OCI-LY7 (cell line): ENCODE results near the gene WEE2.

ENCODE experiments used
- EZH2phosphoT487 ChIP-seq: fragments of 200-600 bp; sonication (generic); IDR thresholded peaks from 2 replicates; pipeline ENCODE4 v1.6.1; 2018; ENCODE audit warnings: low read depth, borderline replicate concordance, mild to moderate bottlenecking, mixed run types, antibody characterized with exemption, low read length, moderate library complexity, mixed read lengths
- TF ChIP-seq, protein P1 (sequence below): fragments of 200-600 bp; sonication (generic); conservative IDR thresholded peaks from 2 replicates; pipeline ENCODE4 v1.5.1; 2014; ENCODE audit warnings: mild to moderate bottlenecking, antibody characterized with exemption, low read length, moderate library complexity, mixed read lengths

DNA sequence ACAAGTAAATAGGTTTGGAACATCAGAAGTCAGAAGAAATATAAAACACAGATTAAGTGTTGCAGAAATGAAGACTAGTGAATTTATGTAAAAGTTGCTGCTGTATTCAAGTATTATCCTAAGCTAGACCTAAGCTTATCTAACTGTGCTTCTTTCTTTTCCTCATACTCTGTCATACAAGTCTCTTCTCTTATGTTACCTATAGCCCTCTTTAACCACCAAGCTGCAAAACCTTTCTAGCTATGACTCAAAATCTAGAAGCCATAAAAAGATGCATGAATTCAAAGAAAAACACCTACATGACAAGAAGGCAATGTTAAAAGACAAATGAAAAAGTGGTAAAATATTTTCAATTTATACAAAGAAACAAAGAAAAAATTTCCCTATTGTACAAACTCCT, 29.1 kb upstream of the WEE2 start:
- TF ChIP-seq, protein P1, sequence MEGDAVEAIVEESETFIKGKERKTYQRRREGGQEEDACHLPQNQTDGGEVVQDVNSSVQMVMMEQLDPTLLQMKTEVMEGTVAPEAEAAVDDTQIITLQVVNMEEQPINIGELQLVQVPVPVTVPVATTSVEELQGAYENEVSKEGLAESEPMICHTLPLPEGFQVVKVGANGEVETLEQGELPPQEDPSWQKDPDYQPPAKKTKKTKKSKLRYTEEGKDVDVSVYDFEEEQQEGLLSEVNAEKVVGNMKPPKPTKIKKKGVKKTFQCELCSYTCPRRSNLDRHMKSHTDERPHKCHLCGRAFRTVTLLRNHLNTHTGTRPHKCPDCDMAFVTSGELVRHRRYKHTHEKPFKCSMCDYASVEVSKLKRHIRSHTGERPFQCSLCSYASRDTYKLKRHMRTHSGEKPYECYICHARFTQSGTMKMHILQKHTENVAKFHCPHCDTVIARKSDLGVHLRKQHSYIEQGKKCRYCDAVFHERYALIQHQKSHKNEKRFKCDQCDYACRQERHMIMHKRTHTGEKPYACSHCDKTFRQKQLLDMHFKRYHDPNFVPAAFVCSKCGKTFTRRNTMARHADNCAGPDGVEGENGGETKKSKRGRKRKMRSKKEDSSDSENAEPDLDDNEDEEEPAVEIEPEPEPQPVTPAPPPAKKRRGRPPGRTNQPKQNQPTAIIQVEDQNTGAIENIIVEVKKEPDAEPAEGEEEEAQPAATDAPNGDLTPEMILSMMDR = no peak
- no peak for TF ChIP-seq EZH2phosphoT487
